ENCODE data around the gene TENM3. TPM values are rescaled to one million over a fixed set of nuclear protein-coding genes. Genes with fewer than 3 reads are reported as not detected.

The TENM3 gene
- total RNA-seq, 1 donor from 2014 or later, result 91.0 TPM

GRCh38 chr4:182448281-182449151 lies 205.3 kb downstream of the TENM3 start:
- DNase-seq (ENCODE audit: low read depth), result peak; percentile 95

- peak; percentile 70 for DNase-seq (ENCODE audit: low read depth)
Measured at GRCh38 chr4:182449186-182449929, 206.2 kb downstream of the TENM3 start.

GRCh38 chr4:182449930-182450439 lies 206.8 kb downstream of the TENM3 start:
- DNase-seq (ENCODE audit: low read depth), result no peak

- no peak for DNase-seq (ENCODE audit: low read depth)
Measured at GRCh38 chr4:182451441-182451840, 208.2 kb downstream of the TENM3 start.

GRCh38 chr4:182453830-182454229 lies 210.6 kb downstream of the TENM3 start:
- no peak for DNase-seq (ENCODE audit: low read depth)

GRCh38 chr4:182454440-182455013 lies 211.3 kb downstream of the TENM3 start:
- DNase-seq (ENCODE audit: low read depth), result no peak

GRCh38 chr4:182465114-182465513 lies 221.9 kb downstream of the TENM3 start:
- DNase-seq (ENCODE audit: low read depth), result no peak

- no peak for DNase-seq (ENCODE audit: low read depth)
Measured at GRCh38 chr4:182465979-182466378, 222.8 kb downstream of the TENM3 start.

- DNase-seq (ENCODE audit: low read depth), result no peak
Measured at GRCh38 chr4:182470215-182470614, 227.0 kb downstream of the TENM3 start.

GRCh38 chr4:182475539-182475938 lies 232.3 kb downstream of the TENM3 start:
- no peak for DNase-seq (ENCODE audit: low read depth)

- peak; percentile 47 for DNase-seq (ENCODE audit: low read depth)
Measured at GRCh38 chr4:182478475-182478874, 235.3 kb downstream of the TENM3 start.

GRCh38 chr4:182483685-182484084 lies 240.5 kb downstream of the TENM3 start:
- no peak for DNase-seq (ENCODE audit: low read depth)

- DNase-seq (ENCODE audit: low read depth), result peak; percentile 9
Measured at GRCh38 chr4:182486881-182487280, 243.7 kb downstream of the TENM3 start.

GRCh38 chr4:182488896-182489295 lies 245.7 kb downstream of the TENM3 start:
- DNase-seq (ENCODE audit: low read depth), result no peak

- no peak for DNase-seq (ENCODE audit: low read depth)
Measured at GRCh38 chr4:182489607-182490006, 246.4 kb downstream of the TENM3 start.

GRCh38 chr4:182491719-182492118 lies 248.5 kb downstream of the TENM3 start:
- DNase-seq (ENCODE audit: low read depth), result no peak

GRCh38 chr4:182492423-182492822 lies 249.2 kb downstream of the TENM3 start:
- peak; percentile 68 for DNase-seq (ENCODE audit: low read depth)

GRCh38 chr4:182493377-182493776 lies 250.2 kb downstream of the TENM3 start:
- no peak for DNase-seq (ENCODE audit: low read depth)

- DNase-seq (ENCODE audit: low read depth), result no peak
Measured at GRCh38 chr4:182494103-182494502, 250.9 kb downstream of the TENM3 start.

GRCh38 chr4:182495031-182495430 lies 251.8 kb downstream of the TENM3 start:
- DNase-seq (ENCODE audit: low read depth), result no peak

GRCh38 chr4:182495645-182496385 lies 252.6 kb downstream of the TENM3 start:
- DNase-seq (ENCODE audit: low read depth), result no peak
